GM15510 (cell line): ENCODE measurements around the gene MMP24.

Source experiments
- POLR2A ChIP-seq: IDR thresholded peaks from 3 replicates; pipeline ENCODE4 v1.6.1; 2011; ENCODE audit warnings: borderline replicate concordance; ENCODE audit not compliant: insufficient read length; ENCODE audit errors: extremely low read depth

The MMP24 gene

GRCh38 chr20:35295058-35295457, 68.6 kb downstream of the MMP24 start:
- TF ChIP-seq POLR2A, result no peak

DNA sequence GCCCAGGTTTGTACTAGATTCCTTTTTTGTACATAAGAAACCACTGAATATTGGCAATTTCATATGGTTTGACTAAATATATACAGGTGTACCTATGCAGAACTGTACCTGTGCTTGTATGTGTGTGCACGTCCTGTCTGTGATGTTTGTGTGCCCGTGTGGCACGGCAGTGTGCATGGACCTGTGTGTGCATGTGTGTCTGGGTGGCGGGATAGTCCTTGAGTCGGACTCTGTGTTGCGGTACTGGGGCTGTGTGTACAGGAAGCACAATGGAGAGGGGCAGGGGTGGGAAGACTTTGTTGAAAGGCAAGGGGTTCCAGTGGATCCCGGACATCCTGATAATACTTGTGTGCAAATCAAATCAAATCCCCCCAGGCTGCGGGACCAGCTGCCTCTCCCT, 69.2 kb downstream of the MMP24 start:
- no peak for TF ChIP-seq POLR2A

DNA sequence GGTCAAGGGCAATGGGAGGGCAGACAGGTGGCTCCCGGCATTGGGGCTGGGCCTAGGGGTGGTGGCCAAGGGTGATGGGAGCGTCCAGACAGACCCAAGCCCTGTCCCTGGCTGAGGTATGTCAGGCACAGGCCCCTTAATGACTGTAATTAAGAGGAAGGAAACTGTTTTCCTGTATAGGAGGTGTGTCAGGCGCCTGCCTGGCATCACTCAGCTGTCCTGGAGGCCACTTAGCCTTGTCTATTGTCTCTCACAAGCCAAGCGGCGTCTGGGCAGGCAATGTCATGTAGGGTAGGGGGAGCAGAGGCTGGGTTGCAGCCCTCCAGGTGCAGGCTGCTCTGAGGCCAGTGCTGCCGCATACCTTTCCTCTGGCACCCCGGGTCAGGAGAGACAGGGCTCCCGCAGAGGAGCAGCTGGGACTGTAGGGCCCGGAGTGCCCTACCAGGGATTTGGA, 69.6 kb downstream of the MMP24 start:
- TF ChIP-seq POLR2A, result no peak

- no peak for TF ChIP-seq POLR2A
Measured at GRCh38 chr20:35297155-35297554, 70.7 kb downstream of the MMP24 start.

DNA sequence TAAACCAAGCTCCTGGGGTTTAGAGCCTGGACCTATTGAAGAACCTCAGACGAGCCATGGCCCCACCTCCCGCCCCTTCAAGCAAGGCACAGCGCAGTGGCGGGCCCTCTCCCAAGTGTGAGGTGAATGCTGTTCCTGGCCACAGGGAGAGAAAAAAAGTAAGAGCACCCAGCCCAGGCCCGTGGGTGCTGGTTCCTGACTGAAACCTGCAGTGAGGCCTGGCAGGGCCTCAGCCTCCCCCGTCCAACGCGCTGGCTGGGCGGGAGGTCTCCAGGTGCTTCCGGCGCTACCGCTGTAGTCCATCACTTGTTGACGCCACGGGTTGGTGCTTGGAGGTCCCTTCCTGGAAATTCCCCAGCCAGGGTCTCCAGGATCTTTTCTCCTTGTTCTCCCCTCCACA, 71.2 kb downstream of the MMP24 start:
- TF ChIP-seq POLR2A, result no peak

- no peak for TF ChIP-seq POLR2A
Measured at GRCh38 chr20:35298264-35298663, 71.8 kb downstream of the MMP24 start.

- TF ChIP-seq POLR2A, result no peak
Measured at GRCh38 chr20:35299780-35300179, 73.3 kb downstream of the MMP24 start.

DNA sequence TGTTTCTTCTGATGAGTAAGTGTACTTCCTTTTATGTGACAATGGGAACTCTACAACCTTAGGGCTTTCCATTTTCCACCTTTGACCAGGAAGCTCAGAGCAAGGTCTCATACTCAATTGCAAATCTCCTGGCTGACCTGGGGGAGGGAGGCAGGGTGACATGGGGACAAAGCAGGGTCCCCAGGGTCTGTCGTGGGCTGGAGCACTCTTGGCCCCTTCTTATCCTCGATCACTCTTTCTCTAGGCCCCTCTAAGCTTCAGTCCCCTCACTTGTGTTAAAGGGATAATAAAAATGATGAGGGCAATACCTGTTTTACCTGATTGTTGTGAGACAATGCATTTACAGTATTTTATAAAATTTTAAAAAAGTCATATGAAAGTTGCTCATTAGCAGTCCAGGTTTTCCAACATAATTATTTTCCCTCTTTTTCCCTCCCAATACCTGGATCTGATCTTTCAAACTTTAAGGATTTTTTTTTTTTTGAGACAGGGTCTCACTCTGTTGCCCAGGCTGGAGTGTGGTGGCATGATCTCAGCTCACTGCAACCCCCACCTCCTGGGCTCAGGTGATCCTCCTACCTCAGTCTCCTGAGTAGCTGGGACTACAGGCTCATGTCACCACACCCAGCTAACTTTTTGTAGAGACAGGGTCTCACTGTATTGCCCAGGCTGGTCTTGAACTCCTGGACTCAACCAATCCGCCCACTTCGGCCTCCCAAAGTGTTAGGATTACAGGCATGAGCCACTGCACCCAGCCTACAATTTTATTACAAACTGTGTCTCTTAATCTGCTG, 74.2 kb downstream of the MMP24 start:
- TF ChIP-seq POLR2A, result no peak

DNA sequence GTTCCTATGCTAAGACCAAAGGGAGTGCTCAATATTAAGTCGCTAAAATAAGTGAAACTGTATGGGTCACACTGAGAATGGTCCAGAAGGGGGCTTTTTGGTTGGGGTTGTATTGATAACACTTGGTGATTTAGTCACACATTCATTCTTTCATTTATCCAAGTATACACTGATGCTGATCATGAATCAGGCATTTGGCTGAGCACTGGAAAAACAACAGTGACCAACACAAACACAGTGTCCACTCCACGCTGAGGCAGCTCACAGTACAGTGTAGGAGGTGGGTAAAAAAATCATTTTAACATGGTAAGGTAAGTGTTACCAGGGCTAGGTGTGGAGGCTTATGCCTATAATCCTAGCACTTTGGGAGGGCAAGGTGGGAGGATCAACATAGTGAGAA, 74.9 kb downstream of the MMP24 start:
- TF ChIP-seq POLR2A, result no peak

GRCh38 chr20:35302421-35303335, 76.2 kb downstream of the MMP24 start:
- TF ChIP-seq POLR2A, result no peak

- TF ChIP-seq POLR2A, result no peak
Measured at GRCh38 chr20:35303382-35303734, 76.9 kb downstream of the MMP24 start.

DNA sequence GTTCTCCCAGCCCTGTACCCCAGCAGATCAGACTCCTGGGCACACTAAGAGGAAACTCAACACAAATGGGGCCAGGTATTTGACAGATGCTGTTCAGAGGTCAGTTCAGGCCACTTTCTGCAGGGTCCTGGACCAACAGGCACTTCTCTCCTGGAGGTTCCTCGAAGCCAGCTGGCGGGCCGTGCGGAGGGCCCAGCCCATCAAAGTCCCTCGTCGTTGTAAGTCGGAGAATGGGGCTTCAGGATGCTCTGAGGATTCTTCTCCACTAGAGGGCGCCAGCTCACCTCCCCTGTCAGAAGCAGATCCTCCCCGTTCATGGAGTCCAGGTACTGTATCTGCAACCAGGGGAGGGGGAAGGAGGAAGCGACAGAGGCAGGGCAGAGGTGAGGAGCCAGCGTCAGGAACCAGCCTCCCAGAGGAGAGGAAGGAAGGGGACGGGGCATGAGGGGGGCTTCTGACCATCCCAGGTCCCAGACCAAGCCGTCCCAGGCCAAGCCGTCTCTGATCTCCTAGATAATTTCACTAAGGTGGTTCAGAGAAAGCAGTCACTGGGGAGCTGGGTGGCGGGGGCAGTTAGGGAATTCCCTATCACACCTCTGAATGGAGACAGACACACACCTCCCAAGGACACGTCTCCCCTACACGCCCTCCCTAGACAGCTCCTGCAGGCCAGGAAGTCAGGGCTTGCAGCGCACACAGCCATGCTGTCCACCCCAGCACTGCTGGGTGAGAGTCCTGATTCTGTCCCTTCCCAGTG, 77.4 kb downstream of the MMP24 start:
- TF ChIP-seq POLR2A, result no peak

DNA sequence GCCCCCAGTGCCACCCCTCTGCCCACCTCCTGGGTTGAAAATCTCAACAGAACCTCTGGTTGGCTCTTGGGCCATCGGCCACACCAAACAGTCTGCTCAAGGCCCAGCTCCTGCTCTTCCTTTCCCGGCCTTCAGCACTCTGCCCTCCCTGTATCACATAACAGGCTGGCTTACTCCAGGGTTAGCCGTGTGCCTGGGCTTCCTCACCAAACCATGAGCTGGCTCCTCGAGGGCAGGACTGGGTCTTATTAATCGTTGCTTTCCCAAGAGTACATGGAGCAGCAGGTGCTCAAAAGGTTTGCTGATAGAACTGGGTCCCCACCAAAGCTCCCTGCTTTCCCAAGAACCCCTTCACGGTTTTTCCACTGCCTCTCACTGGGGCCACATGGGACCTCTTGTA, 78.5 kb downstream of the MMP24 start:
- no peak for TF ChIP-seq POLR2A

DNA sequence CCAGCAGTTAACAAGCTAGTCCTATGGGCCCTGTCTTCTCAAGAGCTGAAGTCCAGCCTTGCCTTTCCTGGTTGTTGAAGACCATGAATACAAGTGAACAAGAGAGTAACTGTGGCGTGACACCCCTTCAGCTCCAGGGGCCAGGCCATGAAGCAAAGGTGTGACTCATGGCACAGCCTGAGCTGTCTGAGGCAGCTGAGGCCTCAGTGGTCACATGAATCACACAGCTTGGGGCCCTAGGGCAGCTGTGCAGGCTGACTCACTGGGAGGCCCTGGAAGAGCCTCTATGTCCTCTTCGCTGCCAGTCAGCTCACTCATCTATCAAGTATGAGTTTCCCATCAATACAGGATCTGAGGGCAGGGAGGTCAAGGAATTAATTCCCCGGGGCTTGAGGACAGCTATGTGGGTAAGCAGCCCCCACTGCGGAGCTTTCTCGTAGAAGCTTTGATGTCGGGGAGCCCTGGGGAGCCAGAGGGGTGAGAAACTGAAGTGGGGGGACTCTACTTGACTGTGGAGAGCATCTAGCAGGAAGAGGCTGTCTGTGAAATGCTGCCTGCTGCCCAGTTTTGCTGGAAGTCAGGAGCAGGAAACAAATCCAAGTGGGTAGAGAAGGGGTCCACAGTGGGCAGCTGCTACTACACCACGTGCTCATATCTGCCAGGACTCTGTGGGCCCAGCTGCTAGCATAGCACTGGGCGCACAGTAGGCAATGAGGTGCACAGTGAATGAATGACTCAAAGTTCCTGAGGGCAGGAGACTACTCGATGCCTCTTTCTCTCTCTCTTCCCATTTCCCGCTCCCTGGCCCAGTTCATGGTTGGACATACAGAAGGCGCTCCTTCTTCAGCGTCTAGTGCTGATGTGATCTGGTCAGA, 79.4 kb downstream of the MMP24 start:
- no peak for TF ChIP-seq POLR2A
